Right ventricle myocardium superior (tissue), 1 donor: ENCODE results near the gene PON3. TPM values are rescaled to one million over a fixed set of nuclear protein-coding genes. Genes with fewer than 3 reads are reported as not detected.

ENCODE experiments used
- ATAC-seq: fragments of 200-7000 bp; cut with Tn5 transposase; one replicate; pipeline ENCODE4 v1.9.1; 2020; ENCODE audit warnings: mild to moderate bottlenecking; ENCODE audit not compliant: poor library complexity
- DNase-seq: peaks from one replicate; pipeline ENCODE4 v3.0.0-alpha.2; 2020
- intact Hi-C: fragments of 100-400 bp; cut with DNase I; formaldehyde crosslinking; loops from one replicate; pipeline ENCODE4 v1.11.2; 2022
- total RNA-seq: library from RNA; stranded (reverse); fragmentation: NEBNext Ultra II Directional; extraction: Animal tissue kit (Norgen Biotek cat#: 25700); gene quantifications from one replicate; pipeline ENCODE4 v1.2.1, GENCODE V29; 2021
- donor health status: DM: no; HTN: yes; CAD: no; lungs with severe emphysema.

The PON3 gene
- total RNA-seq, 1 donor from 2014 or later: 0.56 TPM

- DNase-seq: no peak
- intact Hi-C loops: no loop called here
- ATAC-seq: no peak
These were observed 78.2 kb downstream of the PON3 start for GRCh38 chr7:95317966-95318365.

GRCh38 chr7:95317546-95317945, 78.6 kb downstream of the PON3 start:
- no peak for ATAC-seq
- intact Hi-C loops: no loop called here

GRCh38 chr7:95316588-95316987, 79.6 kb downstream of the PON3 start:
- intact Hi-C loops: no loop called here
- DNase-seq (no peak), ATAC-seq (no peak)

More at GRCh38 chr7:95317546-95317945, 78.6 kb downstream of the PON3 start:
- no peak for DNase-seq

- DNase-seq (no peak), ATAC-seq (no peak)
- intact Hi-C loops: no loop called here
These were observed 83.6 kb downstream of the PON3 start for GRCh38 chr7:95312561-95312960.

- ATAC-seq (no peak), DNase-seq (no peak)
- intact Hi-C loops: no loop called here
These were observed 84.8 kb downstream of the PON3 start for GRCh38 chr7:95311389-95311788.

- intact Hi-C loops: no loop called here
- ATAC-seq (no peak), DNase-seq (no peak)
These were observed 86.2 kb downstream of the PON3 start for GRCh38 chr7:95309951-95310350.

Other genes with a start within 250 kb of the PON3 start
- not detected for gene PON1, start 71.8 kb downstream of the PON3 start, total RNA-seq
- 38.9 TPM for gene PON2, start 38.7 kb upstream of the PON3 start, total RNA-seq
- 7.8 TPM for gene ASB4, start 89.6 kb upstream of the PON3 start, total RNA-seq
- gene PDK4, start 200.1 kb upstream of the PON3 start, total RNA-seq: 374 TPM